ENCODE data around the gene KCNJ2.

The KCNJ2 gene

GRCh38 chr17:70137451-70138230 is 31.7 kb upstream of the KCNJ2 start:
- Histone ChIP-seq H3K27ac (peak overlapping the region; percentile 96), H3K36me3 (ENCODE audit: control insufficient read depth, insufficient read depth, low read length) (no peaks in the 10 kb centered on the region), H3K27me3 (ENCODE audit: control insufficient read depth, insufficient read depth, low read length) (no peaks in the 10 kb centered on the region), H3K9ac (peak overlapping the region; percentile 46), H3K4me1 (peaks cover 38% of the 10 kb centered on the region), H3K4me2 (ENCODE audit: low read length) (peak overlapping the region; percentile 20), H3K9me3 (ENCODE audit: control insufficient read depth, low read length) (no peaks in the 10 kb centered on the region), H2AFZ (peak overlapping the region; percentile 66), H3K79me2 (peaks cover 9% of the 10 kb centered on the region), H3K4me3 (ENCODE audit: low read depth, low read length) (peak overlapping the region; percentile 31)
- TF ChIP-seq CTCF (IDR thresholded peaks at IDR 0.05): no peak

GRCh38 chr17:70138291-70138865 is 31.0 kb upstream of the KCNJ2 start:
- Histone ChIP-seq H3K4me1 (peaks cover 36% of the 10 kb centered on the region), H3K79me2 (peaks cover 3% of the 10 kb centered on the region), H3K4me3 (ENCODE audit: low read depth, low read length) (no peak overlapping the region), H3K4me2 (ENCODE audit: low read length) (no peak overlapping the region), H3K27ac (peak overlapping the region; percentile 96), H2AFZ (peak overlapping the region; percentile 66), H3K36me3 (ENCODE audit: control insufficient read depth, insufficient read depth, low read length) (no peaks in the 10 kb centered on the region), H3K9me3 (ENCODE audit: control insufficient read depth, low read length) (no peaks in the 10 kb centered on the region), H3K9ac (no peak overlapping the region), H3K27me3 (ENCODE audit: control insufficient read depth, insufficient read depth, low read length) (no peaks in the 10 kb centered on the region)
- TF ChIP-seq CTCF (IDR thresholded peaks at IDR 0.05): peak; percentile 4

- TF ChIP-seq CTCF (IDR thresholded peaks at IDR 0.05): no peak
- H3K27ac ChIP-seq: no peak overlapping the region
- no peaks in the 10 kb centered on the region for H3K36me3 ChIP-seq (ENCODE audit: control insufficient read depth, insufficient read depth, low read length)
These were observed 29.8 kb upstream of the KCNJ2 start for GRCh38 chr17:70139449-70139993.

GRCh38 chr17:70144260-70144846 is 25.0 kb upstream of the KCNJ2 start:
- peak; percentile 72 for TF ChIP-seq CTCF (IDR thresholded peaks at IDR 0.05)
- H3K27ac ChIP-seq: no peak overlapping the region
- no peak overlapping the region for H3K9ac ChIP-seq
- peaks cover 2% of the 10 kb centered on the region for H3K4me1 ChIP-seq
- no peaks in the 10 kb centered on the region for H3K9me3 ChIP-seq (ENCODE audit: control insufficient read depth, low read length)
- H3K4me3 ChIP-seq (ENCODE audit: low read depth, low read length): peak overlapping the region; percentile 2
- H3K4me2 ChIP-seq (ENCODE audit: low read length): peak overlapping the region; percentile 25
- H2AFZ ChIP-seq: peak overlapping the region; percentile 34
- H3K79me2 ChIP-seq: peaks cover 2% of the 10 kb centered on the region
- H3K27me3 ChIP-seq (ENCODE audit: control insufficient read depth, insufficient read depth, low read length): no peaks in the 10 kb centered on the region
- H3K36me3 ChIP-seq (ENCODE audit: control insufficient read depth, insufficient read depth, low read length): no peaks in the 10 kb centered on the region

More at GRCh38 chr17:70139449-70139993, 29.8 kb upstream of the KCNJ2 start:
- H2AFZ ChIP-seq: no peak overlapping the region
- no peak overlapping the region for H3K9ac ChIP-seq
- peaks cover 1% of the 10 kb centered on the region for H3K79me2 ChIP-seq
- H3K27me3 ChIP-seq (ENCODE audit: control insufficient read depth, insufficient read depth, low read length): no peaks in the 10 kb centered on the region
- peaks cover 31% of the 10 kb centered on the region for H3K4me1 ChIP-seq
- H3K4me3 ChIP-seq (ENCODE audit: low read depth, low read length): no peak overlapping the region
- no peak overlapping the region for H3K4me2 ChIP-seq (ENCODE audit: low read length)
- no peaks in the 10 kb centered on the region for H3K9me3 ChIP-seq (ENCODE audit: control insufficient read depth, low read length)
